Measurements from ENCODE around the gene SUN3. TPM values are rescaled to one million over a fixed set of nuclear protein-coding genes. Genes with fewer than 3 reads are reported as not detected.
"Not testable (repeated sequence)": the region's sequence is repeated elsewhere in the genome, so short reads cannot be mapped to it uniquely, and the experiment has no call there.

Gene SUN3
- total RNA-seq, 1 experiment from 2014 or later, result 0.49 TPM

DNA sequence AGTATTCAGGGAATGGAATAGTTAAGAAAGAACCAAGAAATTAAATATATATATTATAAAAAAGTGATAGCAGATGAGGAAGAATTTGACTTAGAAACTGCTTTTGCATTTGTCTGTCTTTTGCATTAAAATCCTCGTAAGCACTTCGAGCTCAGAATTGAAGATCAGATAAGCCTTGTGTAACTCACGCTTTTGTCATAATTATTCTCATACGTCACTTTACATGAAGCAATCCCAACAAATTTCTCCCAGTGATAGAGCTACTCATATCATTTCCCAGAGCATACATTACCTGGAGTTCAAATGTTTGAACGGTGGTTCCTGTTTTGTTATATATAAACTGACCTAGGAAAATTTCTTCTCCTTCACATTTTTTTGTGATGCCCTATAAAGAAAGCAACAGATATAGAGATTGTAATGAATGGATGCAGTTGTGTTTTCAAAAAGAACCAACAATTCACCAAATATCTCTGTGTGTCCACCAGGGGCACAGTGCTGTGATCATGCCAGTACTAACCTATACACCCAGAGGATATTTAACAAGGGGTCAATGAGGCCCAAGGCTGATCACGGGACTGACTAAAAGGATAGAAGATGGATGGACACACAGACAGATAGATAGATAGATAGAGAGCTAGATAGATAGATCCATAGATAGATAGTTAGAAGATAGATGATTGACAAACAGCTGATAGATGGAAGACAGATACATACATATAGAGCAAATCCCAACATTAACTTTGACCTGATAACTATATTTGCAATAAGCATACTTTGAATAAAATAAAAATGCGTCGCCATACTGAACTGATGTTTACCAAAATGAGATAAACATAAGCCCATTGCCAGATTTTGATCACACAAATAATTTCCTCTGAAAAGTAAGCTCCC, 40.2 kb downstream of the SUN3 start:
- intact Hi-C loops (cut with micrococcal nuclease; ENCODE audit: unreplicated experiment), result no loop called here
- in situ Hi-C loops (cut with HindIII; ENCODE audit: low pct_unique_long_range_greater_than_20kb, low sequenced_read_pairs), result no loop called here
- no peak for TF ChIP-seq TCF7L2 (IDR thresholded peaks at IDR 0.05; ENCODE audit: low read depth, low read length)
- TF ChIP-seq, protein P1, sequence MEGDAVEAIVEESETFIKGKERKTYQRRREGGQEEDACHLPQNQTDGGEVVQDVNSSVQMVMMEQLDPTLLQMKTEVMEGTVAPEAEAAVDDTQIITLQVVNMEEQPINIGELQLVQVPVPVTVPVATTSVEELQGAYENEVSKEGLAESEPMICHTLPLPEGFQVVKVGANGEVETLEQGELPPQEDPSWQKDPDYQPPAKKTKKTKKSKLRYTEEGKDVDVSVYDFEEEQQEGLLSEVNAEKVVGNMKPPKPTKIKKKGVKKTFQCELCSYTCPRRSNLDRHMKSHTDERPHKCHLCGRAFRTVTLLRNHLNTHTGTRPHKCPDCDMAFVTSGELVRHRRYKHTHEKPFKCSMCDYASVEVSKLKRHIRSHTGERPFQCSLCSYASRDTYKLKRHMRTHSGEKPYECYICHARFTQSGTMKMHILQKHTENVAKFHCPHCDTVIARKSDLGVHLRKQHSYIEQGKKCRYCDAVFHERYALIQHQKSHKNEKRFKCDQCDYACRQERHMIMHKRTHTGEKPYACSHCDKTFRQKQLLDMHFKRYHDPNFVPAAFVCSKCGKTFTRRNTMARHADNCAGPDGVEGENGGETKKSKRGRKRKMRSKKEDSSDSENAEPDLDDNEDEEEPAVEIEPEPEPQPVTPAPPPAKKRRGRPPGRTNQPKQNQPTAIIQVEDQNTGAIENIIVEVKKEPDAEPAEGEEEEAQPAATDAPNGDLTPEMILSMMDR (IDR thresholded peaks at IDR 0.05), result peak; percentile 82
- no peak for TF ChIP-seq SIN3A (IDR thresholded peaks at IDR 0.05; ENCODE audit: borderline replicate concordance, insufficient read depth, low read depth, low read length)
- TF ChIP-seq, protein P2, sequence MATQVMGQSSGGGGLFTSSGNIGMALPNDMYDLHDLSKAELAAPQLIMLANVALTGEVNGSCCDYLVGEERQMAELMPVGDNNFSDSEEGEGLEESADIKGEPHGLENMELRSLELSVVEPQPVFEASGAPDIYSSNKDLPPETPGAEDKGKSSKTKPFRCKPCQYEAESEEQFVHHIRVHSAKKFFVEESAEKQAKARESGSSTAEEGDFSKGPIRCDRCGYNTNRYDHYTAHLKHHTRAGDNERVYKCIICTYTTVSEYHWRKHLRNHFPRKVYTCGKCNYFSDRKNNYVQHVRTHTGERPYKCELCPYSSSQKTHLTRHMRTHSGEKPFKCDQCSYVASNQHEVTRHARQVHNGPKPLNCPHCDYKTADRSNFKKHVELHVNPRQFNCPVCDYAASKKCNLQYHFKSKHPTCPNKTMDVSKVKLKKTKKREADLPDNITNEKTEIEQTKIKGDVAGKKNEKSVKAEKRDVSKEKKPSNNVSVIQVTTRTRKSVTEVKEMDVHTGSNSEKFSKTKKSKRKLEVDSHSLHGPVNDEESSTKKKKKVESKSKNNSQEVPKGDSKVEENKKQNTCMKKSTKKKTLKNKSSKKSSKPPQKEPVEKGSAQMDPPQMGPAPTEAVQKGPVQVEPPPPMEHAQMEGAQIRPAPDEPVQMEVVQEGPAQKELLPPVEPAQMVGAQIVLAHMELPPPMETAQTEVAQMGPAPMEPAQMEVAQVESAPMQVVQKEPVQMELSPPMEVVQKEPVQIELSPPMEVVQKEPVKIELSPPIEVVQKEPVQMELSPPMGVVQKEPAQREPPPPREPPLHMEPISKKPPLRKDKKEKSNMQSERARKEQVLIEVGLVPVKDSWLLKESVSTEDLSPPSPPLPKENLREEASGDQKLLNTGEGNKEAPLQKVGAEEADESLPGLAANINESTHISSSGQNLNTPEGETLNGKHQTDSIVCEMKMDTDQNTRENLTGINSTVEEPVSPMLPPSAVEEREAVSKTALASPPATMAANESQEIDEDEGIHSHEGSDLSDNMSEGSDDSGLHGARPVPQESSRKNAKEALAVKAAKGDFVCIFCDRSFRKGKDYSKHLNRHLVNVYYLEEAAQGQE (IDR thresholded peaks at IDR 0.05; ENCODE audit: insufficient read depth in 1 of 2, low read depth in 2 of 2, low read length in 1 of 2), result no peak
- TF ChIP-seq POLR2AphosphoS5 (IDR thresholded peaks at IDR 0.05; ENCODE audit: low read depth, low read length), result no peak
- no TSS peak for BruUV-seq (replicated peaks)
- ChIA-PET POLR2A (interaction anchor here (0.7 kb wide), 1 partner anchor 132 kb away, joined by 3 read pairs; no protein-coding TSS in a partner anchor), CTCF (interaction anchor here (0.6 kb wide), 3 partner anchors 11 to 1393 kb away, joined by 3 to 12 read pairs (median 3); no protein-coding TSS in a partner anchor)
- no peaks in the 10 kb centered on the region for H3K27me3 ChIP-seq (ENCODE audit: control insufficient read depth, insufficient read depth, low read length)
- H3K9me3 ChIP-seq (ENCODE audit: control insufficient read depth, insufficient read depth, low read depth, low read length), result no peaks in the 10 kb centered on the region
- DNase-seq (ENCODE audit: low read depth, low spot score) (no peak), ATAC-seq (no peak)
- no peak overlapping the region; the same call in 1 of the 2 replicates for H3K27ac ChIP-seq (ENCODE audit: low read length)
- peaks cover 22% of the 10 kb centered on the region for H3K4me1 ChIP-seq (ENCODE audit: control insufficient read depth, insufficient read depth, low read length)
- no peaks in the 10 kb centered on the region for H3K36me3 ChIP-seq (ENCODE audit: control insufficient read depth, insufficient read depth, low read length)
- H3K4me3 ChIP-seq (ENCODE audit: low read depth in 2 of 2, low read length in 2 of 2), result no peak overlapping the region

DNA sequence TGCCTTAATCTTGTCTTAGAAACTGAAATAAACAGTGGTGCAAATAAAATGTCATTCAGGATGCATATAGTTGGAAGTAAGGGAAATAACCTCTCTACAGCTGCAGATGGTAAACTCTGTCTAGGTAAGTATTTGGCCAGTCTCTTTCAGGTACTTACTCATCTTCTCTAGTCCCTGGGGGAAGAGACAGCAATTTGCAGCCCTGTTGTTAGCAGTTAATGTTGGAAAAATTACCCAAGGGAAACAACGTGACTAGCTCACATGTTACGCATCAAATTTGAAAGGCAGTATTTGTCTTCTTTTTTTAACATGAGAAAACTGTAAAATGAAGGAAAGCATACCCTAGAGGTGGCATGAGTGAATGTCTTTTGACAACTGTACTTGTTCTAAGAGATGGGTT, 46.3 kb downstream of the SUN3 start:
- no peak for ATAC-seq
- peaks cover 5% of the 10 kb centered on the region; the same call in 1 of the 2 replicates for H3K36me3 ChIP-seq (ENCODE audit: control insufficient read depth, insufficient read depth, low read length)
- BruUV-seq (replicated peaks), result no TSS peak
- ChIA-PET POLR2A (no interaction called here), CTCF (interaction anchor here (0.5 to 0.7 kb wide), 3 partner anchors 101 to 723 kb away, joined by 3 to 5 read pairs (median 3); no protein-coding TSS in a partner anchor)
- intact Hi-C loops (cut with micrococcal nuclease; ENCODE audit: unreplicated experiment), result no loop called here
- H3K27ac ChIP-seq (ENCODE audit: low read length), result peak overlapping the region; percentile 34; the same call in 1 of the 2 replicates
- in situ Hi-C loops (cut with HindIII; ENCODE audit: low pct_unique_long_range_greater_than_20kb, low sequenced_read_pairs), result no loop called here
- no peak overlapping the region for H3K4me3 ChIP-seq (ENCODE audit: low read depth in 2 of 2, low read length in 2 of 2)
- H3K9me3 ChIP-seq (ENCODE audit: control insufficient read depth, insufficient read depth, low read depth, low read length), result no peaks in the 10 kb centered on the region
- peaks cover 22% of the 10 kb centered on the region for H3K4me1 ChIP-seq (ENCODE audit: control insufficient read depth, insufficient read depth, low read length)
- TF ChIP-seq, protein P1 (IDR thresholded peaks at IDR 0.05), result no peak
- no peak for TF ChIP-seq POLR2AphosphoS5 (IDR thresholded peaks at IDR 0.05; ENCODE audit: low read depth, low read length)
- no peak for TF ChIP-seq SIN3A (IDR thresholded peaks at IDR 0.05; ENCODE audit: borderline replicate concordance, insufficient read depth, low read depth, low read length)
- TF ChIP-seq TCF7L2 (IDR thresholded peaks at IDR 0.05; ENCODE audit: low read depth, low read length), result no peak
- TF ChIP-seq, protein P2 (IDR thresholded peaks at IDR 0.05; ENCODE audit: insufficient read depth in 1 of 2, low read depth in 2 of 2, low read length in 1 of 2), result no peak
- H3K27me3 ChIP-seq (ENCODE audit: control insufficient read depth, insufficient read depth, low read length), result no peaks in the 10 kb centered on the region
- DNase-seq (ENCODE audit: low read depth, low spot score), result no peak

DNA sequence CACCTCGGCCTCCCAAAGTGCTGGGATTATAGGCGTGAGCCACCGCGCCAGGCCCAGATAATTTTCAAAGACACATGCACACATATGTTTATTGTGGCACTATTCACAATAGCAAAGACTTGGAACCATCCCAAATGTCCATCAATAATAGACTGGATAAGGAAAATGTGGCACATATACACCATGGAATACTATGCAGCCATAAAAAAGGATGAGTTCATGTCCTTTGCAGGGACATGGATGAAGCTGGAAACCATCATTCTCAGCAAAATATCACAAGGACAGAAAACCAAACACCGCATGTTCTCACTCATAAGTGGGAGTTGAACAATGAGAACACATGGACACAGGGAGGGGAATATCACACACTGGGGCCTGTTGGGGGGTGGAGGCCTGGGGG, 48.3 kb downstream of the SUN3 start:
- Histone ChIP-seq H3K4me1 (ENCODE audit: control insufficient read depth, insufficient read depth, low read length) (peaks cover 22% of the 10 kb centered on the region), H3K36me3 (ENCODE audit: control insufficient read depth, insufficient read depth, low read length) (peaks cover 22% of the 10 kb centered on the region)
- H3K4me3 ChIP-seq (ENCODE audit: low read depth in 2 of 2, low read length in 2 of 2); H3K27me3 ChIP-seq (ENCODE audit: control insufficient read depth, insufficient read depth, low read length); H3K27ac ChIP-seq (ENCODE audit: low read length); CTCF ChIA-PET; H3K9me3 ChIP-seq (ENCODE audit: control insufficient read depth, insufficient read depth, low read depth, low read length); intact Hi-C loops (cut with micrococcal nuclease; ENCODE audit: unreplicated experiment); POLR2A ChIA-PET; ATAC-seq; in situ Hi-C loops (cut with HindIII; ENCODE audit: low pct_unique_long_range_greater_than_20kb, low sequenced_read_pairs); DNase-seq (ENCODE audit: low read depth, low spot score); BruUV-seq (replicated peaks): not testable (repeated sequence)
